H7 (cell line): ENCODE results near the gene MANBA. TPM values are rescaled to one million over a fixed set of nuclear protein-coding genes. Genes with fewer than 3 reads are reported as not detected.
"Not testable (repeated sequence)": the region's sequence is repeated elsewhere in the genome, so short reads cannot be mapped to it uniquely, and the experiment has no call there.

Source experiments
- DNase-seq: peaks from one replicate; pipeline ENCODE4 v3.0.0; 2012
- H3K27me3 ChIP-seq: 2 replicates; pipeline ENCODE4 v1.6.0; 2011; ENCODE audit warnings: mild to moderate bottlenecking, low read length; ENCODE audit not compliant: control insufficient read depth, insufficient read depth
- H3K36me3 ChIP-seq: replicated peaks from 2 replicates; pipeline ENCODE4 v1.5.1; 2011; ENCODE audit warnings: low read length; ENCODE audit not compliant: control insufficient read depth, insufficient read depth
- H3K4me3 ChIP-seq: 2 replicates; pipeline ENCODE4 v1.5.1; 2011; ENCODE audit warnings: low read depth, mild to moderate bottlenecking, control low read depth, low read length, moderate library complexity; ENCODE audit not compliant: insufficient read depth
- total RNA-seq: library from RNA; depleted of rRNA; stranded (reverse); fragments of >200 nt; shearing (Covaris generic); gene quantifications from 2 replicates; pipeline ENCODE4 v1.2.3, GENCODE V29; 2014

MANBA gene
- total RNA-seq, 1 experiment from 2014 or later: 16.1 TPM

DNA sequence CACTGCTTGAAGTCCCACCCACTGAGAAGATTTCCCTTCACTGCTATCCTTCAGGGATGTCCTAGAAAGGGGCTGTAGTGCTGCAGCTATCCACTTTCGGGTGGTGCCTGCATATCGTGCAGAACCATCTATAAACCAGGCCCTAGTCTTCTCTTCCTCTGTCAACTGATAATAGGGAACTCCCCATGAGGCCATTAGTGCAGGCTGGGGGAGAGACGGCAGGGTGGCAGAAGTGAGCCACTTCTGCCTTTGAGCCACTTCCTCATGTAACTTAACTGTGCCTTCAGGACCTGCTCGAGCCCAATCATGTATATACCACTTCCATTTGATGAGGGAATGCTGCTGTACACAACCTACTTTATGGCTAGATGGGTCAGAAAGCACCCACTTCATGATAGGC lies 17.4 kb downstream of the MANBA start:
- not testable (repeated sequence) for DNase-seq, H3K36me3 ChIP-seq, H3K4me3 ChIP-seq

DNA sequence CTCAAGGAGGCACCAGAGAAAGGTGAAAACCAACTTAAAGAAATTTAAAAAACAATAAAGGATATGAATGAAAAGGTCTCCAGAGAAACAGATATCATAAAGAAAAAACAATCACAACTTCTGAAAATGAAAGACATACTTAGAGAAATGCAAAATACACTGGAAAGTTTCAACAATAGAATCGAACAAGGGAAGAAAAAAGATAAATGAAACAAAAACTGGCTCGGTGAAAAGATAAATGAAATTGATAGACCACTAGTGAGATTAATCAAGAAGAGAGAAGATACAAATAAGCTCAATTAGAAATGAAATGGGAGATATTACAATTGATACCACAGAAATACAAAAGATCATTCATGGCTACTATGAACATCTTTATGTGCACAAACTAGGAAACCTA lies 22.0 kb downstream of the MANBA start:
- not testable (repeated sequence) for H3K4me3 ChIP-seq, H3K36me3 ChIP-seq, DNase-seq, H3K27me3 ChIP-seq

More for the DNA sequence above, 17.4 kb downstream of the MANBA start:
- not testable (repeated sequence) for H3K27me3 ChIP-seq

DNA sequence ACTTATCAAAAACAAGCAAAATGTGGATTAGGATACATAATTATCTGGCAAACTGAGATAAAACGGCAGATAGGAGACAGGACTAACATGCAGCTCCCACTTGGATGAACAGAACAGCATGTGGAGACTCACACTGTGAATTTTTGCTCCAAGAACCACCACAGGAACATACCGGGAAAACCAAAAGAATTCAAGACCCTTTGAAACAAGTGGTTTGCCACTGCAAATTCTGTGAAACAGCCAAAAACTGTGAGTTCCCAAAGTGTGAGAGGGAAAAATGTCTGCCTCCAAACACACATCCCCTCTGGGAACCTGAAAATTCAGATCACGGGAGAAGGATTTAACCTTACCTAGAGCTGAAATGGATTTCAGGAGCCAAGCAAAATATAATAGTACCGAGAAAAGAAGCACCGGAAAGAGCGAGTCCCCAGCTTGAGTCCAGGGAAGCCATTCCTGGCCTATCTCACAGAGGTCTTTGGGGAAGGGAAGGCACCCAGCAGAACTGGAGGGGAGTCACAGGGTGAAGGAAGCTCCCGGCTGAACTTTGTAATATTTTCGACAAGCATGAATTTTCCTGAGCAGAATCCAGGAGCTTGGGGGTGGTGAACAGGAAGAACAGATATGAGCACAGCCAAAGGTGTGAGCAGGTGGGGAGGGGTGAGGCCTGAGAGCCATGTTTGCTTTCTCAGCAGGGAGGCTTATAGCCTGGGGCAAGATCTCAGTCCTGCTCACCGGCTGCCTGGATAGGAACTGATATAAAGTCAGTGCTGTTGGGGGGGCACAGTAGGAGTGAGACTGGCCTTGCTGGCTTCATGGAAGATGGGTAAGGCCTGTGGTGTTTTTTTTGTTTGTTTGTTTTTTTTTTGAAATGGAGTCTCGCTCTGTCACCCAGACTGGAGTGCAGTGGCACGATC lies 23.9 kb downstream of the MANBA start:
- DNase-seq: no peak
- Histone ChIP-seq H3K4me3 (no peak overlapping the region), H3K36me3 (peaks cover 1% of the 10 kb centered on the region; the same call in 1 of the 2 replicates), H3K27me3 (no peaks in the 10 kb centered on the region)

DNA sequence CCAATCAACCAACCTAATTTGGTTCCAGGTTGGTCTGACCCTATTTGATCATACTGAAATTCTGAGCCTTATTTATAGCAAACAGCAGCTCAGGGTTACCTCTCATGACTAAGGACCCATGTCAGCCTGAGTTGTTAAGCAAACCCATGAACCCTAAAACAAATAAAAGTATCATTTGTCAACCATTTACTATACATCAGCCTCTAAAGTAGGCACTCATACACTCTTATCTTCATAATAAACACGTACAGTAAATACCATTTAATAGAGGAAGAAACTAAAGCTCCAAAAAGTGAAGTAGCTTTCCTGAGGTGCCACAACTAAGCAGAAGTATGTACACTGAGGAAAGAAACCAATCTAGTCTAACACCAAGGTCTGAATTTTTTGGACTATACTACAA lies 25.2 kb downstream of the MANBA start:
- Histone ChIP-seq H3K27me3 (no peaks in the 10 kb centered on the region), H3K36me3 (peaks cover 1% of the 10 kb centered on the region; the same call in 1 of the 2 replicates), H3K4me3 (no peak overlapping the region)
- no peak for DNase-seq

DNA sequence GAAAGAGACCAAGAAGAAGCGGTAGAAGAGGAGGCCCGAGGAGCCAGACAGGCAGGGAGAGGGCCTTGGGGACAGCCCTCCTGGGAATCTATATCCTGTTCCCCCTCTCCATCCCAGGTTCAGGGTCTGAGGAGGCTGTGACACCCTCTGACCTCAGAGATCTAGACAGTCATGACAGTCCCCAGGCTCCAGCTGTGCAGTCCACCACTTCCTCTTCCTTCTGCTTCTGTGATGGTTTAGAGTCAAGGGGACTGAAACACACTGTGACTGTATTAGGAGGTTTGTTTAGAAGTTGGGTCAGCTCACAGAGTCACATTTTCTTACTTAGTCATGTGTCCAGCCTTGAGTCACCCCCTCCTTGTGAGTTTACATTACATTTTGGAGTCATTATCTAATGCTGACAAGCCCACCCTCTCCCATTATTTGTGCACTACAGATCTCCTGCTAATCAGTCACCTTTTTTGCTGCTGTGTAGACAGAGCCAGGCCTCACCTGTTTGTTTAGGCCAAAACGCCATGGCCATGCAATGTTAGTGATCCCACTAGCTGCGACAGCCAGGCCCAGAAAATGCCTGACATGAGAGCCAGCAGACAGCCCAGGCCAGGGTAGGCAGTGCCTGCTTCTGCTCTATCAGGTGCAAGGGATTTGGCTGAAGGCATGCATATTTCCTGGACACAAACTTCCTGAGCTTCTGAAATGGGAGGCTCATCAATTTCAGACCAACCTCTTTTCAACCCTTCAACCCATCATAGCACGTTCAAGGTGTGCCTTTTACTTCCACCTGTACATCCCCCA lies 26.0 kb downstream of the MANBA start:
- no peak overlapping the region for H3K4me3 ChIP-seq
- no peak for DNase-seq
- peaks cover 1% of the 10 kb centered on the region; the same call in 1 of the 2 replicates for H3K36me3 ChIP-seq
- no peaks in the 10 kb centered on the region for H3K27me3 ChIP-seq

DNA sequence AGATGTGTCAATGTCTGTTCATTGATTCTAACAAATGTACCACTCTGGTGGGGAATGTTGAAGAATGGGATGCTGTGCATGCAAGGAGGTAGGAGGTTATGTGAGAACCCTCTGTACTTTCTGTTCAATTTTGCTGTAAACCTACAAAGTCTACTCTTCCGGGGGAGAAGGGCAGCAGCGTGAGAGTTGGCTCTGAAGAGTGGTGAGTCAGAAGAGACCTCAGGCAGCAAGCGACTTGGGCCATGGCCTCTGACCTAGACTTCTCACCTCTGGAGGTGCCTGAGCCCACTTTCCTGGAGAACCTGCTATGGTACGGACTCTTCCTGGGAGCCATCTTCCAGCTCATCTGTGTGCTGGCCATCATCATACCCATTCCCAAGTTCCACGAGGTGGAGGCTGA lies 26.7 kb downstream of the MANBA start:
- no peak for DNase-seq
- no peaks in the 10 kb centered on the region for H3K27me3 ChIP-seq

DNA sequence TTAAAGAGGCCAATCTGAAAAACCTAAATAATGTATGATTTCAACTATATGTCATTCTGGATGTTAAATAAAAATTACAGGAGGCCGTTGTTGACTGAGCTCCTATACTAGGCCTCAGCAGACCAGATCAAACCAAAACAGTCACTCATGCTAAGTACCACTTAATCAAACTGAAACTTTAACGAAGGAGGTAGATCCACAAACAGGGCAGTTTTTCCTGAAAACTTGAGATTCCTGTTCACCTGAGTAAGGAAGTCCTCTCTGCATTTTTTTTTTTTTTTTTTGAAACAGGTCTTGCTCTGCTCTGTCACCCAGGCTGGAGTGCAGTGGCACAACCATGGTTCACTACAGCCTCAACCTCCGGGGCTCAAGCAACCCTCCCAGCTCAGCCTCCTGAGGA lies 27.7 kb downstream of the MANBA start:
- Histone ChIP-seq H3K27me3 (no peaks in the 10 kb centered on the region), H3K36me3 (peaks cover 1% of the 10 kb centered on the region; the same call in 1 of the 2 replicates), H3K4me3 (no peak overlapping the region)
- no peak for DNase-seq

More for the DNA sequence above, 26.7 kb downstream of the MANBA start:
- H3K36me3 ChIP-seq: peaks cover 1% of the 10 kb centered on the region; the same call in 1 of the 2 replicates
- no peak overlapping the region for H3K4me3 ChIP-seq

DNA sequence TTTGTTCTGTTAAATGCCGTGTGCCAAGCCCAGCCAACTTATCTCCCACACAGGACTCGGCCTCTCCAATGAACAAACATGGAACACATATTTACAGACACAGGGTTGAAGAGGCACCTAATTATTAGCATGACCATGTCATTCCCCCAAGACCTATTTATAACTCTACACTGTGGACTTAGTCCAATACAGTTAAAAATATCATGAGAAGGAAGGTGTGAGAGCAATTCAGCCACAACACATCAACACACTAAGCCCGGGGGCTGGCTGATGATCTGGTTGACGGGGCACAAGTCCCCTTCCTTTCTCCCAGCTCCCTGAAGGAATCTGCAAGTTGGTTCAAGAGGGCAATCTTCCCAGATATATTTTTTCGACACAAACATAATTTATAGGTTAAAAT lies 28.1 kb downstream of the MANBA start:
- no peak for DNase-seq
- Histone ChIP-seq H3K27me3 (no peaks in the 10 kb centered on the region), H3K4me3 (no peak overlapping the region), H3K36me3 (peaks cover 1% of the 10 kb centered on the region; the same call in 1 of the 2 replicates)

DNA sequence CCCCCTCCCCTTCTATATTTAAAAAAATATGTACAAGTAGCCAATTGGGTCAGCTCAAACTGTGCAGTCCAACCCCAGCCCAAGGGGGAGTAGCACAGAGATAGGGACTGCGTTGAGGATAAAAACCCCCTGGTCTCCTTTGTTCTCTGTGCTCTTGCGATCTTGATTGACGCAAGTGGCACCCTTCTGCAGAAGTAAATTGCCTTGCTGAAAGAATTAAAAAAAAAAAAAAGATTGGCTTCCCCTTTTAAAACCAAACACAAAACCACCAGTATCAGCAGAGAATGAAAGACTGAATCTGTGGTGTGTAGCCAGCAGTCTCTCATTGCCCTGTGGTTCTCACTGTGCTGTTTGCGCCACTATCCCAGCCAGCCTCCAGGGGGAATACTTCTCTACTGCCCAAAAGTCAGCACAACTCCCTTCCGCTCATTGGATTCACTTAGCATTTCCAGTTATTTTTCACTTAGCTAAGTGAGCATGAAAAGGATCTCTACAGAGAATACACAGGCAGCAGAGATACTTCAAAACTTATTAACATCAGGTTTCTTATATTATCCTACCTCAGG lies 29.7 kb downstream of the MANBA start:
- peak; percentile 67 for DNase-seq
- H3K27me3 ChIP-seq: no peaks in the 10 kb centered on the region
- peaks cover 1% of the 10 kb centered on the region; the same call in 1 of the 2 replicates for H3K36me3 ChIP-seq
- H3K4me3 ChIP-seq: no peak overlapping the region

DNA sequence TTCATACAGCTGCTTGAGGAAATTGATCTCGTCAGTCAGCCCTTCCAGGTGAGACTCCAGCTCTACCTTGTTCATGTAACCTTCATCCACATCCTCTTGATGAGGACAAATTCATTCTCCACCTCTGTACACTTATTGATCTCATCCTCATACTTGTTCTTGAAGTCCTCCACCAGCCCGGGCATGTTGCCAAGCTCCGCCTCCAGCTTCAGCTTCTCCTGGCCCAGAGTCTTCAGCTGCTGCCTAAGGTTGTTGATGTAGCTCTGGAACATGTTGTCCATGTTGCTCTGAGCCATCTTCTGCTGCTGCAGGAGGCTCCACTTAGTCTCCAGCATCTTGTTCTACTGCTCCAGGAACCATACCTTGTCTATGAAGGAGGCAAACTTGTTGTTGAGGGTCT lies 31.3 kb downstream of the MANBA start:
- DNase-seq, H3K27me3 ChIP-seq, H3K4me3 ChIP-seq, H3K36me3 ChIP-seq: not testable (repeated sequence)

DNA sequence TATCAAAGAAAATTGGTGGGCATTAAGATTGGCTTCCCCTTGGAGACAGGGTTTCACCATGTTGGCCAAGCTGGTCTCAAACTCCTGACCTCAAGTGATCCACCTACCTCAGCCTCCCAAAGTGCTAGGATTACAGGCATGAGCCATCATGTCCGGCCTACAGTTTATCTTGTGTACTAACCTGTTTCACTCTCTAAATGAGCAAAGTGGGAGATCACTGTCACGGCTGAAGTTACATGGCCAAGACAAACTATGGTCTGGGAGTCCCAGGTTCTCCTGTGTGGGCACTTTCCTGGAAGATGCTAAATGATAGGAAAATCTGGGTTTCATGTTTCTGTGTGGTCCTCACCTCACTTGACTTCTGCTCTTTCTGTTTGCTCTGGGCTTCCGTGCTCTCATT lies 33.8 kb downstream of the MANBA start:
- not testable (repeated sequence) for H3K27me3 ChIP-seq, H3K4me3 ChIP-seq, DNase-seq, H3K36me3 ChIP-seq

DNA sequence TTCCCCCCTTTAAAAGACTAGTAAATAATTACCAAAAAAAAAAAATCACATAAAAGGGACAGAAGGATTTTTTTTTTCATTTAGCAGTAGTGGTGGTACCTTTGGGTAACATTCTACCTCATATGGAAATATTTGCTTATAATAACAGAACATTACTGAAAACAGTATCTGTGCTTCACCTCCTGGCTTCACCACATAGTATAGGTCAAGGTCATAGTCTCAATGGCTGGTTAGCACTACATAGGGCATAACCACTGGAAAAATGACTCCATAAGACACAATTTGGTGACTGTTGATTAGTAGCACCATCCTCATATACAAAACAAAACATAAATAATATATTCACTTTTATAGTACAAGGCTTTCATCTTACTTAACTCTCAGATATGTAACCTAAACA lies 34.7 kb downstream of the MANBA start:
- DNase-seq: no peak
- Histone ChIP-seq H3K27me3 (no peaks in the 10 kb centered on the region), H3K4me3 (no peak overlapping the region), H3K36me3 (no peaks in the 10 kb centered on the region)

DNA sequence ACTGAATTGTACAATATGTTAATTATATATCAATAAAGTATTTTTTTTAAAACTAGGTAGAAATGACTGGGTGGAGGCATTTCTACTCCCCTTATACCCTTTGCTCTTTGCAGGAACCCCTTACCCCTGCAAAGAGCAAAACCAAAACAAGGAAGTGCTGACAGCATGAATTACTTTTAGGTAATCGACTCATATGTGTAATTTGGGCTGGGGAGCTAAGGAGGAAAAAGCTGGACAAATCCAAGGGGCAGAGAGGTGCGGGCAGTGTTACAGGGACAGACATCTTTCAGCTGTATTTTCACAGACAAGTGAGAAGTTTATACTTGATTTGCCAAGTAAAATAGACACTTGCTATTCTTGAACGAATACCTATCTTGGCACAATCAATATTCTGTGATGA lies 35.5 kb downstream of the MANBA start:
- H3K27me3 ChIP-seq: no peaks in the 10 kb centered on the region
- H3K4me3 ChIP-seq: no peak overlapping the region
- no peak for DNase-seq
- no peaks in the 10 kb centered on the region for H3K36me3 ChIP-seq

DNA sequence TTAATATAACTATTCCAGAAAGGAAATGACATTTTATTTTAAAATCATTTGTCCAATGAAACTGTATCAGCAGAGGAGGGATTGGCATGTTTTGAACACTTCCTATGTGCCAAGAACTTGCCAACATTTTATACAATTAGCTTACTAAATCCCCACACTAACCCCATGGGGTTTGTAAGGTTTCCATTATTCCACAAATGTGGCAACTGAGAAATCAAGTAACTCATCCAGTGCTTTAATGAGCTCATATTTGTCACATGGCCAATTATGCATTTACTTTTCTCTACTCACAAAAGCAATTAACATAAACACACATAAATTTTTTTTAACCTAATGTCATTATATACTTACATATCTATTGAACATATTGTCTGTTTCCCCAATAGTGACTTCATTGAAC lies 37.3 kb downstream of the MANBA start:
- Histone ChIP-seq H3K36me3 (peaks cover 3% of the 10 kb centered on the region), H3K4me3 (no peak overlapping the region)
- DNase-seq: no peak

More for the DNA sequence above, 37.3 kb downstream of the MANBA start:
- H3K27me3 ChIP-seq: no peaks in the 10 kb centered on the region
